Activated CD4-positive, alpha-beta T cell treated with anti-CD3 and anti-CD28 coated beads, Interleukin-2, amount 50 U/mL, for 1 hour (primary cell): Measurements from ENCODE around the gene MUC5AC.

Experiments
- DNase-seq: peaks from one replicate; pipeline ENCODE4 v3.0.0-alpha.2; 2020

Gene MUC5AC

DNA sequence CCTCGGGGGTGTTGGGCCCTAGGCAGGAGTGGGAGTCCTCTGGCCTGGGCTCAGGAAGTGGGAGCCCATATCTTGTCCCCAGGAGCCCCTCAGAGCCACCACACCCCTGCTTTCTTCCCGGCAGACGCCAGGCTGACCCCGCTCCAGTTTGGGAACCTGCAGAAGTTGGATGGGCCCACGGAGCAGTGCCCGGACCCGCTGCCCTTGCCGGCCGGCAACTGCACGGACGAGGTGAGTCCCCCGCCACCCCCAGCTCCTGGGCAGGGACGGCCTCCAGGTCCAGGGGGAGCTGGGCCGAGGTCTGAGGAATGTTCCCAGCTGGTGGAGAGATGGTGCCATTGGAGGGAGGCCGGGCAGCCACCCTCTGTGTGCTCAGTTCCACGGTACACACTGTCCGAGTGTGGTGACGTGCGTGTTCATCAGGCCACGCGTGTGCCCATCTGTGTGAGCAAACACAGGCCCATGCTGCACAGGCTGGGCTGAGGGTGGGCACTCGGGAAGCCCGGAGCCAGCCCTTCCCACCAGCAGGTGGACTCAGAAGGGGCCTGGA is 69.9 kb downstream of the MUC5AC start:
- DNase-seq, result no peak

DNA sequence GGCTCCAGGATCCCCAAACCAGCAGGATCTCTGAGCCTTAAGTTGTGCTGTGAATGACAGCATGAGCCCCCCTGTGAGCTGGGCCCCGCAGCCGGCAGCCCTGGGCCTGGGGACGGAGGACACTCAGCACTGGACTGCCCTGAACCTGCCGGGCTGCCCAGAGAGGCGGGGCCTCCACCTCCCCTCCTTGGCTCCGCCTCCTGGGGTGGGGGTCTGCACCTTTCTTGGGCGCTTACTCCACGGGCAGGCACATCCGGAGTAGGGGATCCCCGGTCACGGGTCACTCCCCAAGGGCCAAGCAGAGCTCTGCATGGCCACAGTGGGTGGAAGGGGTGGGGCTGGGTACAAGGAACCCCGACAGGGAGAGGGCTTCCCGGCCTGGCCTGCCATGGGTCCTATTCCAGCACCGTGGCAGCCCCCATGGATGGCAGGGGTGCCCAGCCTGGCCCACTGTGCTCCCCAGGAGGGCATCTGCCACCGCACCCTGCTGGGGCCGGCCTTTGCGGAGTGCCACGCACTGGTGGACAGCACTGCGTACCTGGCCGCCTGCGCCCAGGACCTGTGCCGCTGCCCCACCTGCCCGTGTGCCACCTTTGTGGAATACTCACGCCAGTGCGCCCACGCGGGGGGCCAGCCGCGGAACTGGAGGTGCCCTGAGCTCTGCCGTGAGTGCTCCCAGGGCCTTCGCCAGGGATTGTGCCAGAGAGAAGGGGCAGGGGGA is 70.5 kb downstream of the MUC5AC start:
- DNase-seq, result no peak

DNA sequence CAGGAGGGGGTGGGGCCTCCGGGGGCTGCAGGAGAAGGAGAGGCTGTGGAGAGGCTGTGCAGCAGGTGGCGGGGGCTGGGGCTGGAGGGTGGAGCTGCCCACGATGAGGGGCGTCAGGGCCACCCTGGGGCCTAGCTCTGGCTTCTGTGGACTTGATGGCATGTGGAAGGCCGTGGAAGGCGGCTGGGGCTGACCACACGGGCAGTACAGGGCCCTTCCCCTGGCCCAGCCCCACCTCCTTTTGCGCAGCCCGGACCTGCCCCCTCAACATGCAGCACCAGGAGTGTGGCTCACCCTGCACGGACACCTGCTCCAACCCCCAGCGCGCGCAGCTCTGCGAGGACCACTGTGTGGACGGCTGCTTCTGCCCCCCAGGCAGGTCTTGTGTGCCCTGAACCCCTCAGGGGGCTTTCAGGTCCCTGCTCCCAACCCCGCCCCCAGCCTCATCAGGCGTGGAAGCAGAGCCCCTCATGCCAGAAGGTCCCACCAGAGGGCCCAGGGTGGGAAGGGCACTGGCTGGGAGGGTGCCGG is 71.2 kb downstream of the MUC5AC start:
- DNase-seq, result no peak

DNA sequence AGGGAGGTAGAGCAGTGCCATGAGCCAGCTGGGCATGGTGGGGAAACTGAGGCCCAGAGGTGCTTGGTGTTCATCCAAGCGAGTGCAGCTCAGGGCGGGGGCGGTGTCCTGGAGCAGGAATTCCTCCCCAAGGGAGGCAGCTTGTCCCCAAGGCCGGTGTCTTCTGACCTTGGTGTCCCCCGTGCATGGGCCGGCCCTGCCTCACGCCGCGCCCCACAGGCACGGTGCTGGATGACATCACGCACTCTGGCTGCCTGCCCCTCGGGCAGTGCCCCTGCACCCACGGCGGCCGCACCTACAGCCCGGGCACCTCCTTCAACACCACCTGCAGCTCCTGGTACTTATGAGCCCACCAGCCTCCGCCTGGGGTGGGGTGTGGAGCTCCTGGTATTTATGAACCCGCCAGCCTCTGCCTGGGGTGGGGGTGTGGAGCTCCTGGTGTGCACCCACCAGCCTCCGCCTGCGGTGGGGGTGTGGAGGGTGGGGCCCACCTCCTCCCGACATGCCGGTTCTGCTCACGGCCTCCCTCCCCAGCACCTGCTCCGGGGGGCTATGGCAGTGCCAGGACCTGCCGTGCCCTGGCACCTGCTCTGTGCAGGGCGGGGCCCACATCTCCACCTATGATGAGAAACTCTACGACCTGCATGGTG is 71.8 kb downstream of the MUC5AC start:
- DNase-seq, result no peak

DNA sequence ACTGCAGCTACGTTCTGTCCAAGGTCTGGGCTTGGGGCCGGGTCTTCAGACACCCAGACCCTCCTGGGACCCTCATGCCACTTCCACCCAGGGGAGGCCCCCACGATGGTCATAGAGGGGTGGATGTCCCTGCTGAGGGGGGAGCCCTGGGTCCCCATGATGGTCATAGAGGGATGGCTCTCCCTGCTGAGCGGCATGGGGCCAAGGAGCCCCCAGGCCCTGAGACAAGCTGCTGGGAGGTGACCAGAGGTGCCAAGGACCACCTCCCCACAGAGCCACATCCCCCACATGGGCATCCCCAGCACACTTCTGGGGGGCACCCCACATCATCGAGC is 72.3 kb downstream of the MUC5AC start:
- no peak for DNase-seq

DNA sequence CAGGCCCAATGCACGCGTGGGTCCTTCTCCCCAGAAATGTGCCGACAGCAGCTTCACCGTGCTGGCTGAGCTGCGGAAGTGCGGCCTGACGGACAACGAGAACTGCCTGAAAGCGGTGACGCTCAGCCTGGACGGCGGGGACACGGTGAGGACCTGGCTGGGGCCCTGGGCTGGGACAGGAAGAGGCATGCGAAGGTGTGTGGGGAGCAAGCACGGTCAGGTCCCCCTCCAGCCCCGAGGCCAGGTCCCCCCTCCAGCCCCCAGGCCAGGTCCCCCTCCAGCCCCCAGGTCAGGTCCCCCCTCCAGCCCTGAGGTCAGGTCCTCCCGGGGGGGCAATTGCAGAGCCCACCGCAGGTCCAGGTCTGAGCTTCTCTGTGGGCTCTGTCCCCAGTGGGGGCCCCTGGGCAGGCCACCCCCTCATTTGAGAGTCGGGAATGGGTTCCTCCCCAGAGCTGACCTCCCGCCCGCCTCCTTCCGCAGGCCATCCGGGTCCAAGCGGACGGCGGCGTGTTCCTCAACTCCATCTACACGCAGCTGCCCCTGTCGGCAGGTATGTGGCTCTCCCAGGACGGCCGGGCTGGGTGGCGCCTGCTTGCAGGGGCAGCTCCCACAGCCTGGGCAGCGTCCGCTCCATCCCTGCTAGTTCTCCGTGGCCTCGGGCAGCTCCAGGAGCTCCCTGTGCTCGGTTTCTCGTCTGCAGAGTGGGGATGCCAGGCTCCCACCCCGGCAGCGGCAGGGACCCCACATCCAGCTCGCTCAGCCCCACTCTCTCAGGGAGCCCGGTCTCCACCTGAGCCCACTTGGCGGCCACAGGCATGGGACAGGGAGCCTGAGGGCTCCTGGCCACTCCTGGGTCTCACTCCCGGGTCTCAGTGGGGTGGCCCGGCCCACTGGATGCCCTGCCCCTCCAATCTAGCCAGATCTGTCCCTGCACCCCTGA is 73.0 kb downstream of the MUC5AC start:
- no peak for DNase-seq

DNA sequence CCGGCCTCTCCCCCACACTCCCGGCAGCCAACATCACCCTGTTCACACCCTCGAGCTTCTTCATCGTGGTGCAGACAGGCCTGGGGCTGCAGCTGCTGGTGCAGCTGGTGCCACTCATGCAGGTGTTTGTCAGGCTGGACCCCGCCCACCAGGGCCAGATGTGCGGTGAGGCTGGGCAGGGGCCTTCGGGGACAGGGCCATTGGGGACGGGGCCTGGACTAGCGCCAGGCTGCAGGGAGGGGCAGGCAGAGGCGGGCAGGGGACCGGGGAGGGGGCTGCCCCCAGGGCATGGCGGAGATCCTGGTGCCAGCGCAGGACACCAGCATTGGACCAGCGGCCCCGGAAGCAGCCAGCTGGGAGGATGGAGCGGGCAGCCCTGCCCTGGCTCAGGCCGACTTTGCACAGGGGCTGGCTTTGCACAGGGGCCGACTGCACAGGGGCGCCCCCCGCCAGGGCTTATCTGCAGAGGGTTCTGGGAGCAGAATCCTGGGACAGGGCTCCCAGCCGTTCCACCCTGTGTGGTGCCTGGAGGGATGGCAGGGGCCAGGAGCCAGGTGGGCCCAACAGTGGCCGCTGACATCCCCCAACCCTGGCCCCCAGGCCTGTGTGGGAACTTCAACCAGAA is 73.8 kb downstream of the MUC5AC start:
- DNase-seq, result no peak

DNA sequence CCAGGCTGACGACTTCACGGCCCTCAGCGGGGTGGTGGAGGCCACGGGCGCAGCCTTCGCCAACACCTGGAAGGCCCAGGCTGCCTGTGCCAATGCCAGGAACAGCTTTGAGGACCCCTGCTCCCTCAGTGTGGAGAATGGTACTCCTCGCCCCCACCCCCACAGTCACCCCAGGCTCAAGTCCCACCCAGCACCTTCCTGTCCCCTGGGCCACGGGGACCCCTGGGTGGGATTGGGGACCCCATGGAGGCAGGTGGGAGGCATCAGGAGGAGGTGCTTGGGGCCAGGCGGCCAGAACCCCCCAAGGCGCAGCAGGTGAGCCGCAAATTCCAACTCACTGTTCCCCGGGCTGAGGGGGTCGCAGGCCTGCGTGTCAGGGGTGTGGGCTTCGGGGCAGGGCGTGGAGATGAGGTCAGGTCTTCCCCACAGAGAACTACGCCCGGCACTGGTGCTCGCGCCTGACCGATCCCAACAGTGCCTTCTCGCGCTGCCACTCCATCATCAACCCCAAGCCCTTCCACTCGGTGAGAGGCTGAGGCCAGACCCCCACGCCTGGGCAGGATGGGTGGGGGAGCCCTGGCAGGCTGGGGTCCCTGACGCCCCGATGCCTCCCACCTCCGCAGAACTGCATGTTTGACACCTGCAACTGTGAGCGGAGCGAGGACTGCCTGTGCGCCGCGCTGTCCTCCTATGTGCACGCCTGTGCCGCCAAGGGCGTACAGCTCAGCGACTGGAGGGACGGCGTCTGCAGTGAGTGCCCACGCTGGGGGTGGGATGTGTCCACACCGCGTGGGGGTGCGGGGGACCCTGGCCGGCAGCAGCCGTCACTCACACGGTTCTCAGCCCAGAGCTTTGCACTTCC is 74.5 kb downstream of the MUC5AC start:
- DNase-seq, result no peak

DNA sequence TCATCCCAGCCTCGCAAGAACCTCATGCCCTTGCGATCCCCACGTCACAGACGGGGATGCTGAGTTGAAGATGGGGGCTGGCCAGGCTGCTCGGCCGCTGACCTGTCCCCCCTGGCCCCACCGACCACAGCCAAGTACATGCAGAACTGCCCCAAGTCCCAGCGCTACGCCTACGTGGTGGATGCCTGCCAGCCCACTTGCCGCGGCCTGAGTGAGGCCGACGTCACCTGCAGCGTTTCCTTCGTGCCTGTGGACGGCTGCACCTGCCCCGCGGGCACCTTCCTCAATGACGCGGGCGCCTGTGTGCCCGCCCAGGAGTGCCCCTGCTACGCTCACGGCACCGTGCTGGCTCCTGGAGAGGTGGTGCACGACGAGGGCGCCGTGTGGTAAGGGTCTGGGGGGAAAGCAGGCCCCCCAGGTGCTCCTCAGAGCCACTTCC is 75.1 kb downstream of the MUC5AC start:
- DNase-seq, result no peak

DNA sequence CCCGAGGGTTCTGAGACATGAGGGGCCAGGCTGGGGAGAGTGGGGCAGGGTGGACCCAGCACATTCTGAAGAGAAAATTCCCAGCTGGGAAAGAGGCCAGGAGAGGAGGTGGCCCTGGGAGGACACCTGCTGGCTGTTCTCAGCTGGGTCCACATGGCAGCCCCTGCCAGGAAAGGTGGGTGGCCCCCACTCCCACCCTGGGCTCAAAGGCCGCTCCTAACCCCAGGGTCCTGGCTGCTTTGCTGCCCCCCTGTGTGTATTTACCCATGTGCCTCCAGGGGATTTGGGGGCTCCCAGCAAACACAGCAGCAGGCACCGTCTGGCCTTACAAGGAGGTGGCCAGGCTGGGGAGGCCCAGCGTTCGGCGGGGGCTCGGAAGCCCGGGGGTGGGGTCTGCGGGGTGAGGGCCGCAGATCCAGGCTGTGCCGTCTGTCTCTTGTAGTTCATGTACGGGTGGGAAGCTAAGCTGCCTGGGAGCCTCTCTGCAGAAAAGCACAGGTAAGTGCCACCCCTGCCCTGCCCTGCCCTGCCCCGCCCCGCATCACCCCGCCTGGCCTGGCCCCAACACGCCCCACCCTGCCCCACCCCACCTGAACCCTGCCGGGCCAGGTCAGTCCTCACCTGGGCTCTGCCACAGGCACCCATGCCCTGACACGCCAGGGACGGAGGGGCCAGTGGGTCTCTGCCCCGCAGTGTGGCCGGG is 75.7 kb downstream of the MUC5AC start:
- DNase-seq, result no peak

DNA sequence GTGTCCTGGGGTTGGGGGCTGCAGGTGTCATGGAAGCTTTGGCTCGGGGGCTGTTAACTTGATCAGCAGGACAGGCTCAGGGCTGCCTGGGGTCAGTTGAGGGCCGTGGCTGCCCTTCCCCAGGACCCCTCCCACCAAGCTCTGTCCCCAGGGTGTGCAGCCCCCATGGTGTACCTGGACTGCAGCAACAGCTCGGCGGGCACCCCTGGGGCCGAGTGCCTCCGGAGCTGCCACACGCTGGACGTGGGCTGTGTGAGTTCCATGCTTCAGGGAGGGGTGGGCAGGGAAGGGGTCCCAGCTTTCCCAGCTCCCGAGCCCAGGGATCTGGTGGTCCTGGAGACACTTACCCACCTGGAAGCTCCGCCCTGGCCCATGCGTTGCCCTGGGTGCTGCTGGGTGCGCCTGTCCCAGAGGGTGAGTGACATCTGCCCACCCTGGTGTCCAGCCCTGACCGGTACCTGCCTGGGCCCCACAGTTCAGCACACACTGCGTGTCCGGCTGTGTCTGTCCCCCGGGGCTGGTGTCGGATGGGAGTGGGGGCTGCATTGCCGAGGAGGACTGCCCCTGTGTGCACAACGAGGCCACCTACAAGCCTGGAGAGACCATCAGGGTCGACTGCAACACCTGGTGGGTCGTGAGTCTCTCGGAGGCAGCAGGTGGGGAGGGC is 76.4 kb downstream of the MUC5AC start:
- no peak for DNase-seq

DNA sequence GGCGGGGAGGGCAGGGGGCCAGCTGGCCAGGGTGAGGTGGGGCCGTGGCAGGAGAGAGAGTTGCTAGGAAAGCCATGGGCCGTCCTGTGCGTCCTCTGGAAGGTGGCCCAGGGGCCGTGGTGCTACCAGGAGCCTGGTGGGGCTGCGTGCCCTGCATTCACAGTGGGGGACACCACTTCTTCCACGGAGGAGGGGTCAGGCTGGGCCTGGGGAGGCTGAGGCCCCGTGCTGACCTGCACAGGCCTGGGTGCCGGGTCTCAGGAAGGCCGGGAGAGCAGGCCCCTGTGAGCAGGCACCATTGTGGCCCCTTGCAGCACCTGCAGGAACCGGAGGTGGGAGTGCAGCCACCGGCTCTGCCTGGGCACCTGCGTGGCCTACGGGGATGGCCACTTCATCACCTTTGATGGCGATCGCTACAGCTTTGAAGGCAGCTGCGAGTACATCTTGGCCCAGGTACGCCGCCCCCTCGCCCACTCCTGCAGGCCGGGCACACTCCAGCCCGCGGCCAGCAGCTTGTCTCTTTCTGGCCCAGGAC is 77.1 kb downstream of the MUC5AC start:
- DNase-seq, result no peak

DNA sequence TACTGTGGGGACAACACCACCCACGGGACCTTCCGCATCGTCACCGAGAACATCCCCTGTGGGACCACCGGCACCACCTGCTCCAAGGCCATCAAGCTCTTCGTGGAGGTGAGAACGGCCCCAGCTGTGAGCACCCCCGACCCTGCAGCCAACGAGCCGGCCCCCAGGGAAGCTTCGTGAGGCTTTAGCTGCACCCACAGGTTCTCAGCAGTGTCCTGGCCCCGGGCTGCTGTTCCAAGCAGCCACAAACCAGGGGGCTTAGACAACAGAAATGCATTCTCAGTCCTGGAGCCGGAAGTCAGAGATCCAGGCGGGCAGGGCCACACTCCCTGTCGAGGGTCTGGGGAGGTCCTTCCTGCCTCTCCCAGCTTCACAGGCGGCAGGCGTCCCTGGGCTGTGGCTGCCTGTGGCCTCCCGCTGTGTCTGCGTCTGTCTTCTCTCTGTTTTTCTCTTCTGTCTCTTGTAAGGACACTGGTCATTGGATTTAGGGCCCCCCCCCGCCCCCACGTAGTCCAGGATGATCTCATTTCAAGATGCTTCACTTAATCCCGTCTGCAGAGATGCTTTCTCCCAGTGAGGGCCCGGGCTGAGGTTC is 77.7 kb downstream of the MUC5AC start:
- no peak for DNase-seq

DNA sequence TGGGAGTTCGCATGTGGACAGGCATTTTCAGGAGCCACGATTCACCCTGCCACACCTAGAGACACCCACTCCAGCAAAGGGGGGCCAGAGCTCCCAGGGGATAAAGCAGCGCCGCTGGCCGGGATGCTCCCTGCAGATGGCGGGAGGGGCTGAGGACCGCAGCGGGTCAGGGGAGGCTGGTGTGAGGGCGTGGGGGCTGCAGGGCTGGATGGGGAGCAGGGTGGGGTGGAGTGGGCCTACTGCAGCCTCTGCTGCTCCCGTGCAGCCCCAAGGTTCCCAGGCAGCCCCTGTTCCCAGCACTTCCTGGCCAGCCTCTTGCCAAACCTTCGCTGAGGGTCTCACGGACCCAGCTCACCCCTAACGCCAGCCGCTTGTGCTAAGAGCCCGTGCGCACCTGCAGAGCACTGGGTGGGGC is 78.2 kb downstream of the MUC5AC start:
- no peak for DNase-seq

DNA sequence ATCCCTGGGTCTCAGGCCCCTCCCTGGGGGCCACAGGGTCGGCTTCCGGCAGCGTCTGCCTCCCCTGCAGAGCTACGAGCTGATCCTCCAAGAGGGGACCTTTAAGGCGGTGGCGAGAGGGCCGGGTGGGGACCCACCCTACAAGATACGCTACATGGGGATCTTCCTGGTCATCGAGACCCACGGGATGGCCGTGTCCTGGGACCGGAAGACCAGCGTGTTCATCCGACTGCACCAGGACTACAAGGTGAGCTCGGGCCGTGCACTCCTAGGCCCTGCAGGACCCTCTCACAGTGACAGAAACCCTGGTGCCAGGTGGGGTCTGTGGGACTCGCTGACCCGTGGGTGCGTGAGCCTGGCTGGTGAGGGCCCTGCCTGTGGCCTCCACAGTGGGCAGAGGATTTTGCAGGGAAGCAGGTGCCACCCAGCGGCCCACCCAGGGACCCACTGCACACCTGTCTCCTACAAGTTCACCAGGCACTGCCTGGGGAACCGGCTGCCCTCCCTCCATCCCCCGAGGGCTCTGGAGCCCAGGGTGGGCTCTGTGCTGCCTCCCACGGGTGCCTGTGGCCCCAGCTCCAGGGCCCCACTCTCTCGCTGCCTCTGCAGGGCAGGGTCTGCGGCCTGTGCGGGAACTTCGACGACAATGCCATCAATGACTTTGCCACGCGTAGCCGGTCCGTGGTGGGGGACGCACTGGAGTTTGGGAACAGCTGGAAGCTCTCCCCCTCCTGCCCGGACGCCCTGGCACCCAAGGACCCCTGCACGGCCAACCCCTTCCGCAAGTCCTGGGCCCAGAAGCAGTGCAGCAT is 78.8 kb downstream of the MUC5AC start:
- DNase-seq, result no peak

DNA sequence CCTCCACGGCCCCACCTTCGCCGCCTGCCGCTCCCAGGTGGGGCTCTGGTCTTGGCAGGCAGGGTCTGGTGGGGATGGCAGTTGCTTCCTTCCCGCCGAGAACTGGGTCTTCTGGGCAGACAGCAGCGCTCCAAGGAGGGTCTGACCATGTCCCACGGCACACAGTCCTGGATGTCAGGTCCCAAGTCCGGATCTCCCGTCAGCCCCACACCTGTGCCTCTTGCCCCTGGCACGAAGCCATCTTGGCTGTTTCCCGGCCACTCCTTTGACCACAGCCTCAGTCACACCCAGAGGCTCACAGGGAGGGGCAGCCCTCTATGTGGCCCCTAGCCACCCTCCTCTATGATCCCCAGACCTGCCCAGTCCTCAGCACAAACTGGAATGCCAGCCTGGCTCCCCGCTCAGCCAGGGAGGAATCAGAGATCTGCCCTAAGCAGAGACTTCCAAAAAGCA is 79.4 kb downstream of the MUC5AC start:
- no peak for DNase-seq

DNA sequence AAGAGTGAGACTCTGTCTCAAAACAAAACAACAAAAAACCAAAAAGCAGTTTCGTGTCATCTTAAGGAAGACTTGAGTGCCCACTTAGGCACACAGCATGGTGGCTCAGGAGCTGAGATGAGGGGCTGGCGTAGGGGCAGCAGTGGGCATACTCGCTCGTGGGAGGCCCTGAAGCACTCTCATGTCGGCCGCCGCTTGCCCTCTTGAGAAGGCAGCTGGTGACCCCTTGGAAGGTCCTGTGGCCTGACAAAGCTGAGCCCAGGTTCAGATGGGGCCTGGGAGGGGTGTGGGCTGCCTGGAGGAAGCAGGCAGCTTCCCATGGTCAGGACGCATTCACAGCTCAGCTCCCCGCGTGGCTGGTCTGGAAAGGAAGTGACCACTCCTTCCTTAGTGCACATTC is 80.1 kb downstream of the MUC5AC start:
- no peak for DNase-seq

DNA sequence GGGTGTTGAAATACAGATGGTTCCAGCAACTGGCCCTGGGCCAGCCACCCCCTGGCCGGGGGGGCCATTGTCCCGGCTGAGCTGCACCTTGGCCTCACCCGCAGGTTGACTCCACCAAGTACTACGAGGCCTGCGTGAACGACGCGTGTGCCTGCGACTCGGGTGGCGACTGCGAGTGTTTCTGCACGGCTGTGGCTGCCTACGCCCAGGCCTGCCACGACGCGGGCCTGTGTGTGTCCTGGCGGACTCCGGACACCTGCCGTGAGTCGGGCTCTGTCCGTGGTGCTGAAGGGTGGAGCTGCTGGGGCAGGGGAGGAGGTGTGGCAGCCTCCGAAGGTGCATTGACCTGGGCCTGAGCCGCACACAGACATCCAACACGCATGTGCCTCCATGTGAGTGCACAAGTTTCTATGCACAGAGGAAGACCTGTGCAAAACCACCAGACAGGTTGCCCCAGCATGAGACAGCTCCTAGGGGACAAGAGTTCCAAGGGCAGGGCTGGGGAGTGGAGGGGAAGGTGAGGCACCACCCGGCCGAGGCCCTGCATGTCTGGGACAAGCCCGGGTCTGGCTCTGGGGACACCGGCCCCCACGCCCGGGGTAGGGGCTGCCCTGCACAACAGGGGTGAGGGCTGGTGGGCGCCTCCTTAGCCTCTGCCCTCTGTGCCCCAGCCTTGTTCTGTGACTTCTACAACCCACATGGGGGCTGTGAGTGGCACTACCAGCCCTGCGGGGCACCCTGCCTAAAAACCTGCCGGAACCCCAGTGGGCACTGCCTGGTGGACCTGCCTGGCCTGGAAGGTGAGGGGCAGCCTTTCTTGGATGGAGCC is 81.2 kb downstream of the MUC5AC start:
- no peak for DNase-seq
